ENCODE measurements around the gene CASP7. TPM values are rescaled to one million over a fixed set of nuclear protein-coding genes. Genes with fewer than 3 reads are reported as not detected.

Gene CASP7
- total and polyA plus RNA-seq, 12 donors = 5.6 to 22.3 (median 7.8) TPM

GRCh38 chr10:113692271-113692670 lies 12.6 kb downstream of the CASP7 start:
- no peak overlapping the region for H3K4me3 ChIP-seq
- ATAC-seq (no peak), DNase-seq (no peak)
- no peak for TF ChIP-seq CTCF (IDR thresholded peaks at IDR 0.05)
- H3K36me3 ChIP-seq = peaks cover 0 to 37% (median 14%) of the 10 kb centered on the region in 9 donors
- peaks cover 0 to 65% (median 32%) of the 10 kb centered on the region in 11 donors for H3K9me3 ChIP-seq
- intact Hi-C loops (cut with DNase I) = no loop called here
- no peaks in the 10 kb centered on the region for H3K27me3 ChIP-seq
- no peak overlapping the region for H3K27ac ChIP-seq
- peaks cover 0 to 7% (median 0%) of the 10 kb centered on the region in 9 donors for H3K4me1 ChIP-seq
- 97% methylated on average over 6 of the region's 6 CpGs for WGBS, 2 donors

GRCh38 chr10:113693348-113693747 lies 13.6 kb downstream of the CASP7 start:
- Histone ChIP-seq H3K4me3 (no peak overlapping the region), H3K4me1 (peaks cover 0 to 7% (median 0%) of the 10 kb centered on the region in 9 donors), H3K27ac (no peak overlapping the region), H3K36me3 (peaks cover 0 to 45% (median 20%) of the 10 kb centered on the region in 9 donors), H3K27me3 (no peaks in the 10 kb centered on the region), H3K9me3 (peaks cover 0 to 56% (median 24%) of the 10 kb centered on the region in 11 donors)
- DNase-seq (no peak), ATAC-seq (no peak)
- no peak for TF ChIP-seq CTCF (IDR thresholded peaks at IDR 0.05)
- intact Hi-C loops (cut with DNase I) = no loop called here
- 95 to 96% methylated on average over 2 of the region's 2 CpGs for WGBS, 2 donors

GRCh38 chr10:113695691-113696090 lies 16.0 kb downstream of the CASP7 start:
- DNase-seq (no peak), ATAC-seq (no peak)
- TF ChIP-seq CTCF (IDR thresholded peaks at IDR 0.05) = no peak
- peaks cover 0 to 34% (median 20%) of the 10 kb centered on the region in 11 donors for H3K9me3 ChIP-seq
- intact Hi-C loops (cut with DNase I) = no loop called here
- H3K27me3 ChIP-seq = no peaks in the 10 kb centered on the region
- 98 to 100% methylated on average over 1 of the region's 1 CpG for WGBS, 2 donors
- H3K36me3 ChIP-seq = peaks cover 0 to 69% (median 21%) of the 10 kb centered on the region in 9 donors
- H3K27ac ChIP-seq = no peak overlapping the region
- no peak overlapping the region for H3K4me3 ChIP-seq
- peaks cover 0 to 7% (median 0%) of the 10 kb centered on the region in 9 donors for H3K4me1 ChIP-seq

- DNase-seq = no peak
- WGBS, 2 donors = 69 to 77% methylated on average over 3 of the region's 3 CpGs
- Histone ChIP-seq H3K4me3 (no peak overlapping the region), H3K4me1 (peaks cover 0 to 7% (median 0%) of the 10 kb centered on the region in 9 donors), H3K27ac (no peak overlapping the region), H3K9me3 (peaks cover 0 to 23% (median 17%) of the 10 kb centered on the region in 11 donors), H3K36me3 (peaks cover 0 to 76% (median 16%) of the 10 kb centered on the region in 9 donors), H3K27me3 (no peaks in the 10 kb centered on the region)
- ATAC-seq = peak in 4 of 8 donors; percentile 22 to 67 (median 52)
- intact Hi-C loops (cut with DNase I) = no loop called here
- TF ChIP-seq CTCF (IDR thresholded peaks at IDR 0.05) = no peak
Observed at GRCh38 chr10:113697595-113697994, 17.9 kb downstream of the CASP7 start.

All from heart right ventricle (tissue), 16 donors.